Daoy (cell line): ENCODE measurements around the gene TUBB4B. TPM values are rescaled to one million over a fixed set of nuclear protein-coding genes. Genes with fewer than 3 reads are reported as not detected.
"Not testable (repeated sequence)": the region's sequence is repeated elsewhere in the genome, so short reads cannot be mapped to it uniquely, and the experiment has no call there.

Source experiments
- DNase-seq: peaks from one replicate; pipeline ENCODE4 v3.0.0-alpha.2; 2015; ENCODE audit warnings: low read depth
- total RNA-seq: library from RNA; depleted of rRNA; stranded (reverse); fragments of >200 nt; shearing (Covaris generic); gene quantifications from 2 replicates; pipeline ENCODE4 v1.2.3, GENCODE V29; 2014

The TUBB4B gene
- total RNA-seq, 1 experiment from 2014 or later = 294 TPM

DNA sequence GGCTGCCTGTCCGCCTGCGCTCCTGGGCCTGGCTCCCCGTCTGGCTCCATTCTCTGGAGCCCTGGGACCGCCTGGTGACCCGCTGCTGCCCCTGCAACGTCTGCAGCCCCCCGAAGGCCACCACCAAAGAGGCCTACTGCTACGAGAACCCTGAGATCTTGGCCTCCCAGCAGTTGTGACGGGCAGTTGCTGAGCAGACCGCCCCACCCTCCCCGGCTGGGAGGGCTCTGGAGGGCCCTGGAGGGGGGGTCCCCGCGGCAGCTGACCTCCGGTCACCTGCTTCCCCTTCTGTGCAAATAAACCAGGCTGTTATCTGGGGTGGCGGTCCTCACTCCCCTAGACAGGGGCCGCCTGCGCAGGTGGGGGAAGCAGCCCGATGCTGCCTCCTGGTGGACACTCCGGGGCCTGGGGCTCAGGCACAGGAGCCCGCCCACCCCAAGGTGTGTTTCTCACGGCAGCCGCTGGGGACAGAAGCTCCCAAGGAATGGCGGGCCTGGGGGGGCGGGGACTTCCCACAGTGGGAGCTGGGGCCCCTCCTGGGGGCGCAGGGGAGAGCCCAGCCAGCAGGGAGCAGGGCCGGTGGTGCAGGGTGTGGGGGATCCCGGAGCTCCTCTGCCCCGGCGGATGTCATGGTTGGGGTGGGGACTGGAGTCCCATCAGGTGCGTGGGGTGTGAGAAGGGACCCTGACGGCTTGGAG is 4.7 kb upstream of the TUBB4B start:
- peak; percentile 91 for DNase-seq

DNA sequence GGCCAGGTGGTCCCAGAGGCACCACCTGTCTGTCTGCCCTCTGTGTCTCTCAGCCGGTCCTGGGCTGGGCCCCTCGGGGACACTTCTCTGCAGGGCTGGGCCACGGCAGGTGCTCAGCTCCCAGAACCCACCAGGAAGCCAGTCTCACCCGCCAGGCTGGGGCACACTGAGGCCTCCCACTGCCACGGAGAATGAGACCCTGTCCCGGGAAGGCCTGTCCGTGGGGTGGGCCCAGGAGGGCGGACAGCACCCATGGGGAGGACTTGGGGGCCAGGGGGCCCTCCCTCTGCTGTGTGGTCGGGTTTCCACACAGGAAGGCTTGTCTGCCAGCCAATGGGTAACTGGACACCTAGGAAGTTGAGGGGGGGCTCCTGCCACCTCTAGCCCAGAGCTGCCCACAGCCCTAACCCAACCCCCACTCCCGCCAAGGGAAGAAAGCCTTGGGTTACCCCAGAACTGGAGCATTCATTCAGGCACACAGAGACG is 4.1 kb upstream of the TUBB4B start:
- DNase-seq = no peak

GRCh38 chr9:137237759-137238726 is 3.0 kb upstream of the TUBB4B start:
- DNase-seq = no peak

DNA sequence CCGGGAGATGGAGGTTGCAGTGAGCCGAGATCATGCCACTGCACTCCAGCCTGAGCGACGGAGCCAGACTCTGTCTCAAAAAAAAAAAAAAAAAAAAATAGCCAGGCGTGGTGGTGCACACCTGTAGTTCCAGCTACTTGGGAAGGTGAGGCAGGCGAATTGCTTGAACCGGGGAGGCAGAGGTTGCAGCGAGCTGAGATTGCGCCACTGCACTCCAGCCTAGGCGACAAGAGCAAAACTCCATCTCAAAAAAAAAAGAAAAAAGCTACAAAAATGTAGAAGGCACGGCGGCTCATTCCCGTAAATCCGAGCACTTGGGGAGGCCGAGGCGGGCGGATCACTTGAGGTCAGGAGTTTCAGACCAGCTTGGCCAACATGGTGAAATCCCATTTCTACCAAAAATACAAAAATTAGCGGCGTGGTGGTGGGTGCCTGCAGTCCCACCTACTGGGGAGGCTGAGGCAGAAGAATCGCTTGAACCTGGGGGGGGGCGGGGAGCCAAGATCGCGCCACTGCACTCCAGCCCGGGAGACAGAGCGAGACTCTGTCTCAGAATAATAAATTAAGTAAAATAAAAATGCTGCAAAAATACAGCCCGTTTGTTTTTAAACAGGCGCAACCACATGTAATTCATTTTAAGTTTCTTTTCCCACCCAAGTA is 1.4 kb upstream of the TUBB4B start:
- not testable (repeated sequence) for DNase-seq

DNA sequence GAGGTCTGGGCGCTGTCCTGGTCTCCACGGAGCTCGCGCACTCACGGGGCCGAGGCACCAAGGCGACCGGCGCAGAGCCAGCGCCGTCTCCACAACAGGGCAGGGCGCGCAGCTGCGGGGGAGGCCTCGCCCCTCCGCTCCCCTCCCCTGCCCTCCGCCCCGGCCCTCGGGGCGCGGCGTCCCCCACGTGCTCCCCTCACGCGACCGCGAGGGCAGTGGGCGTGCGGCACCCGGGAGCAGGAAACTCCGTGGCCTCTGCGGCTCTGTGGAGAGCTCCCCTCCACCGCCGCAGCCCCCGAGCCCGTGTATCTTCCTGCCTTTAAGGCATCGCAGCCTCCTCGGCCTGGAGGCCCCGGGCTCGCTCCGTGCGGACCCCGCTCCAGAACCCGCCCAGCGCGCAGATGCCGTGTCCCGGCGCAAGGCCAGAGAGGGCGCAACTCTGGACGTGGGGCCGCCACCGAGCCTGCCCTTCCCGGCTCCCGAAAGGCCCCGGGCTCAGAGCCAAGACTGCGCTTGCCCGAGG is 708 bp upstream of the TUBB4B start:
- peak; percentile 86 for DNase-seq

GRCh38 chr9:137241490-137242268 is 592 bp downstream of the TUBB4B start:
- DNase-seq = peak; percentile 78

- DNase-seq = no peak
These were observed 1.4 kb downstream of the TUBB4B start for GRCh38 chr9:137242269-137243203.

DNA sequence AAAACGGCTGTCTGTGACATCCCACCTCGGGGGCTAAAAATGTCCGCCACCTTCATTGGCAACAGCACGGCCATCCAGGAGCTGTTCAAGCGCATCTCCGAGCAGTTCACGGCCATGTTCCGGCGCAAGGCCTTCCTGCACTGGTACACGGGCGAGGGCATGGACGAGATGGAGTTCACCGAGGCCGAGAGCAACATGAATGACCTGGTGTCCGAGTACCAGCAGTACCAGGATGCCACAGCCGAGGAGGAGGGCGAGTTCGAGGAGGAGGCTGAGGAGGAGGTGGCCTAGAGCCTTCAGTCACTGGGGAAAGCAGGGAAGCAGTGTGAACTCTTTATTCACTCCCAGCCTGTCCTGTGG is 2.2 kb downstream of the TUBB4B start:
- DNase-seq = not testable (repeated sequence)

DNA sequence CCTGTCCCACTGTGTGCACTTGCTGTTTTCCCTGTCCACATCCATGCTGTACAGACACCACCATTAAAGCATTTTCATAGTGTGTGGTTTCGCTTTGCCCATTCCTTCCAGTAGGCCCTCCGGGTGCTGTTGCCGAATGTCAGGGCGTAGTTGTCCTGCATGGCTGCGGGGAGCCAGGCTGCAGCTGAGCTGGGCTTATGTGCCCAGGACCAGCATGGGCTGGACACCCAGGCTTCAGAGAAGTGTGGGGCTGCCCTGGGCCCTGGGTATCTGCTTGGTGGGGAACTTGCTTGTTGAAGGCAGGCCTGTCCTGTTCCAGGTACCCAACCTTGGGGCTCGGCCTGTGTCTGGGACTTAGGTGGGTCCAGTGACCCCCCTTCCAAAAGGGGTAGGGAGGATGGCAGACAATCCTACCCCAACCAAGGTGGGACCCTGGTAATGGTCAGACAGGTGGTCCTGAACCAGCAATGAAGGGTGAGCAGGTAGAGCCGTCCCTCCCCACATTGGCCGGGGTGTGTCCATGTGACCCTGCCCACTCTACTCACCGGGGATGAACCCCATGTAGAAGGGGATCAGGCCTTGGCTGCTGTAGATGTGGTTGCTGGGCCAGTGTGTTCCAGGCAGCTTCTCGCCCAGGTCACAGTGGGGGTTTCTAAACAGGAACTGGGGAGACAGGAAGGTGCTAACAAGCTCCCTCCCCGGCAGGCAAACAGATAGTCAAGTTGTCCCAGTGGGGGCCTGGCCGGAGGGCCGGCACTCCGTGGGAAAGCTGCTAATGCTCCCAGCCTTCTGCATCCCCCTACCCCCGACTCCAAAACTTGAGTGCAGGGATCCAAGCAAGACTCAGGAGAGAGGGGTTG is 2.8 kb downstream of the TUBB4B start:
- no peak for DNase-seq

DNA sequence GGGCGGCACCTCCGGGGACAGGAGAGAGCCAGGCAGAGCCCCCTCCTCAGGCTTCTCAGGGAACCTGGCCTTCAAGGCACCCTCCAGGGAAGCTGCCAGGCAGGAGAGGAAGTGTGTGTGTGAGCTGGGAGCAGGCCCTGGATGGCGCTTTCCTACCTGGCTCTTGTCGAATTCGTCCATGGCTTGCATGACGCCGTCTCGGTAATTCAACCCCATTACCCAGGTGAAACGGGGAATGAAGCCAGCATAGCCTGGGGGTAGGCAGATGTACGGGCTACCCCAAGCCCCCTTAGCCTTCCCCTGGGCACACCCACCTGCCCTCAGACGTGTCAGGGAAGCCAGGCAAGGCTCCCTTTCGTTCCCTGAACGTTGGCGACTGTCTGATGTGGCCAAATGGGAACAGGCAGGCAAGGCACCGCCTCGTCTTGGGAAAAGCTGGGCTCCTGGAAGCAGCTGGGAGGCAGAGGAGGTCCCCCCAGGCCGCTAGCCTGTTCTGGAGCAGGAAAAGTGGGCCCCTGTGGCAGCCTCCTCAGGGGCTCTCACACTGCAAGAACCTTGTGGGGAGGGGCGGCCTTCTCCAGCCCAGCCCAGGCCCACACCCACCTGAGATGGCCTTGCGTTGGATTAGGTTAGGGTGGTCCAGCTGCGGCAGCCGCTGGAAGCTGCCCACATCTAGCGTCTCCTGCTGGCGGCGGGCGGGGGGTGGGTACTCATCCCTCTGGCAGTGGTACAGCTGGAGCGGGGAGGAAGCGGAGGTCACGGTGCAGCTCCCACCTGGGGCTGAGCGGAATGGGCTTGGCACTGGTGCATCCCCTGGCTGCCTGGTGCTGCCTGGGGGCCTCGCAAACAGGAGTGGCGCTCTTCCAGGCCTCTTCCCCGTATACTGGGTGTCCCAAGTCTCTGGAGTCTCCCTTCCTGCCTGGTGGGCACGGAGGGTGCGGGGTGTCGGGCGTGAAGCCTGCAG is 3.7 kb downstream of the TUBB4B start:
- no peak for DNase-seq

- no peak for DNase-seq
These were observed 4.6 kb downstream of the TUBB4B start for GRCh38 chr9:137245450-137246421.

- DNase-seq = peak; percentile 74
These were observed 6.2 kb downstream of the TUBB4B start for GRCh38 chr9:137247135-137247915.

- no peak for DNase-seq
These were observed 6.8 kb downstream of the TUBB4B start for GRCh38 chr9:137247916-137248175.

GRCh38 chr9:137250329-137251193 is 9.5 kb downstream of the TUBB4B start:
- DNase-seq = no peak

GRCh38 chr9:137251194-137251461 is 10.0 kb downstream of the TUBB4B start, which contains the start of gene STPG3:
Gene STPG3 (plus strand): TSS chr9:137251286. CDS start chr9:137251287, 1 bp downstream.
- DNase-seq = no peak
